Ramos (cell line): Measurements from ENCODE around the gene TBC1D3B.
"Not testable (repeated sequence)": the region's sequence is repeated elsewhere in the genome, so short reads cannot be mapped to it uniquely, and the experiment has no call there.

Experiments used
- in situ Hi-C: fragments of 300-500 bp; cut with MboI; formaldehyde crosslinking; loops from one replicate; pipeline ENCODE4 v1.14.3; 2022; ENCODE audit warnings: low sequenced_read_pairs; ENCODE audit not compliant: unreplicated experiment

The TBC1D3B gene

GRCh38 chr17:36176536-36176935, at the start of gene TBC1D3B:
Gene TBC1D3B, minus strand, starts transcription at chr17:36176636. Its CDS starts 1,586 bp downstream, at chr17:36175050.
- in situ Hi-C loops: not testable (repeated sequence)

- in situ Hi-C loops: not testable (repeated sequence)
Observed at GRCh38 chr17:36222967-36223366, 46.5 kb upstream of the TBC1D3B start.

GRCh38 chr17:36221581-36222100, 45.2 kb upstream of the TBC1D3B start:
- in situ Hi-C loops: not testable (repeated sequence)

GRCh38 chr17:36220737-36221580, 44.5 kb upstream of the TBC1D3B start:
- in situ Hi-C loops: not testable (repeated sequence)

- in situ Hi-C loops: not testable (repeated sequence)
Observed at GRCh38 chr17:36219556-36219955, 43.1 kb upstream of the TBC1D3B start.

- in situ Hi-C loops: not testable (repeated sequence)
Observed at GRCh38 chr17:36215406-36216308, 39.2 kb upstream of the TBC1D3B start.

- in situ Hi-C loops: no loop called here
Observed at GRCh38 chr17:36214918-36215317, 38.5 kb upstream of the TBC1D3B start.

- in situ Hi-C loops: no loop called here
Observed at GRCh38 chr17:36213695-36214094, 37.3 kb upstream of the TBC1D3B start.

GRCh38 chr17:36212966-36213365, 36.5 kb upstream of the TBC1D3B start:
- in situ Hi-C loops: no loop called here

GRCh38 chr17:36212272-36212605, 35.8 kb upstream of the TBC1D3B start:
- in situ Hi-C loops: no loop called here

GRCh38 chr17:36211484-36212271, 35.2 kb upstream of the TBC1D3B start:
- in situ Hi-C loops: not testable (repeated sequence)

GRCh38 chr17:36210439-36211211, 34.2 kb upstream of the TBC1D3B start, which contains the start of gene CCL4L2:
Gene CCL4L2, plus strand, starts transcription at chr17:36211063.
- in situ Hi-C loops: not testable (repeated sequence)

GRCh38 chr17:36209575-36209974, 33.1 kb upstream of the TBC1D3B start:
- in situ Hi-C loops: no loop called here

GRCh38 chr17:36207383-36207782, 30.9 kb upstream of the TBC1D3B start:
- in situ Hi-C loops: not testable (repeated sequence)

GRCh38 chr17:36206486-36206821, 30.0 kb upstream of the TBC1D3B start:
- in situ Hi-C loops: not testable (repeated sequence)

- in situ Hi-C loops: no loop called here
Observed at GRCh38 chr17:36205637-36206485, 29.4 kb upstream of the TBC1D3B start.

GRCh38 chr17:36204724-36205500, 28.5 kb upstream of the TBC1D3B start:
- in situ Hi-C loops: no loop called here

- in situ Hi-C loops: no loop called here
Observed at GRCh38 chr17:36203335-36203734, 26.9 kb upstream of the TBC1D3B start.
